Lower lobe of right lung (tissue), 2 donors: ENCODE measurements around the gene HSP90AB1. TPM values are rescaled to one million over a fixed set of nuclear protein-coding genes. Genes with fewer than 3 reads are reported as not detected.

Experiments
- ATAC-seq, 2 donors: fragments of 200-7000 bp; cut with Tn5 transposase; one replicate each; pipeline ENCODE4 v1.9.1; 2020 to 2022; ENCODE audit warnings: mild to moderate bottlenecking in 2 of 2, moderate library complexity in 2 of 2
- DNase-seq: peaks from one replicate; pipeline ENCODE4 v3.0.0-alpha.2; 2020
- H3K27ac ChIP-seq: fragments of 200-600 bp; one replicate; pipeline ENCODE4 v1.8.0; 2022
- H3K27me3 ChIP-seq: fragments of 200-600 bp; one replicate; pipeline ENCODE4 v1.8.0; 2022; ENCODE audit warnings: low read depth
- H3K36me3 ChIP-seq: fragments of 200-600 bp; one replicate; pipeline ENCODE4 v1.8.0; 2022; ENCODE audit warnings: mild to moderate bottlenecking
- H3K4me1 ChIP-seq: fragments of 200-600 bp; one replicate; pipeline ENCODE4 v1.8.0; 2022
- H3K4me3 ChIP-seq: fragments of 200-600 bp; one replicate; pipeline ENCODE4 v1.8.0; 2022; ENCODE audit warnings: mild to moderate bottlenecking
- H3K9me3 ChIP-seq: fragments of 200-600 bp; one replicate; pipeline ENCODE4 v1.8.0; 2022
- intact Hi-C: fragments of 100-400 bp; cut with DNase I; formaldehyde crosslinking; loops from one replicate; pipeline ENCODE4 v1.11.0; 2022
- total RNA-seq: library from RNA; stranded (reverse); fragmentation: NEBNext Ultra II Directional; extraction: Animal tissue kit (Norgen Biotek cat#: 25700); gene quantifications from one replicate; pipeline ENCODE4 v1.2.1, GENCODE V29; 2021
- TF ChIP-seq, protein P1 (sequence below): fragments of 200-600 bp; IDR thresholded peaks from one replicate; pipeline ENCODE4 v1.8.0; 2022; ENCODE audit warnings: antibody characterized with exemption, mild to moderate bottlenecking
- donor health status: DM: no; HTN: yes; CAD: no; lungs with severe emphysema.

HSP90AB1 gene
- total RNA-seq, 1 donor from 2014 or later, result 680 TPM

DNA sequence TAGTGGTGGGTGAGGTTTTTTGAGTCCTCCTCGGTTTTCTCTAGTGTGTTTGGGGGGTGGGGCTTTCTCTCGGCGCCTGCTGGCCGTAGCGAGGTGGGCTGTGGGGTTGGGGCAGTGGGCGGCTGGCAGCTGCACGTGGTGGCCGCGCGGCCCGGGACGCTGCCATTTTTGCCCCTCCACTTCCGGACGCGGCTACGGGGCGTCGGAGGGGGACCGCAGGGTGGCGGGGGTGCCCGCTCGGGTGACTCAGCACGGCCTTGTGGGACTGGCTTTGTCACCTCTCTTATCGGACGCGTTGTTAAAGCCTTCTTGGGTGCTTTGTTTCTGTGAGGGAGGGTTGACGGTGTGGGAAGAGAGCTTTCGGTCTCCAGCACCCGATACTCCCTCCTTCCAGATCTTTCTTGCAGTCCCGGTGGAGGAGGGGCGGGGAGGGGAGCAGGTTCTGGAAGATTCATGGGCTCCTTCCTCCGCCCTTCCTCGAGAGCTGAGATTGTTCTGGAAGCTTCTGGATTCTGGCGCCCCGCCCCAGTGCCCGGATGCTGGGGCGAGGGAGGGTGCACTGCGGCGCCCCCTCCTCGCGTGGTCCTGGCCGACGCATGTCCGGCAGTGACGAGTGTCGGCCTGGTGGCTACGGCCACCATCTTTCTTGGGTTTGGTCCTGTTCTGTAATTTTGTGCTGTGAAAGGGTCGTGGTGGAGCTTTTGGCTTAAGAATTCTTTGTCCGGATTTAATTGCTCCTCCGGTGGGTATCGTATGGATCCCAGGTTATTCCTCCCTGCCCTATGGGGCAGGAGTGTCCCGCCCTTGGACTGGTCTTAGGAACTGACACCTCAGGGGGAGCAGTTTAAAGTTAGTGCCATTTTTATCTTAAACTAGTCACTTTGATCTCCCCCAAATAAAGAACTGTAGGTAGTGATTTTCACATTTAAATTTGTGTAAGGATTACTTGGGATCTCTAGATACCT lies 719 bp downstream of the HSP90AB1 start:
- TF ChIP-seq, protein P1, sequence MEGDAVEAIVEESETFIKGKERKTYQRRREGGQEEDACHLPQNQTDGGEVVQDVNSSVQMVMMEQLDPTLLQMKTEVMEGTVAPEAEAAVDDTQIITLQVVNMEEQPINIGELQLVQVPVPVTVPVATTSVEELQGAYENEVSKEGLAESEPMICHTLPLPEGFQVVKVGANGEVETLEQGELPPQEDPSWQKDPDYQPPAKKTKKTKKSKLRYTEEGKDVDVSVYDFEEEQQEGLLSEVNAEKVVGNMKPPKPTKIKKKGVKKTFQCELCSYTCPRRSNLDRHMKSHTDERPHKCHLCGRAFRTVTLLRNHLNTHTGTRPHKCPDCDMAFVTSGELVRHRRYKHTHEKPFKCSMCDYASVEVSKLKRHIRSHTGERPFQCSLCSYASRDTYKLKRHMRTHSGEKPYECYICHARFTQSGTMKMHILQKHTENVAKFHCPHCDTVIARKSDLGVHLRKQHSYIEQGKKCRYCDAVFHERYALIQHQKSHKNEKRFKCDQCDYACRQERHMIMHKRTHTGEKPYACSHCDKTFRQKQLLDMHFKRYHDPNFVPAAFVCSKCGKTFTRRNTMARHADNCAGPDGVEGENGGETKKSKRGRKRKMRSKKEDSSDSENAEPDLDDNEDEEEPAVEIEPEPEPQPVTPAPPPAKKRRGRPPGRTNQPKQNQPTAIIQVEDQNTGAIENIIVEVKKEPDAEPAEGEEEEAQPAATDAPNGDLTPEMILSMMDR, result no peak
- intact Hi-C loops, result no loop called here
- Histone ChIP-seq H3K27me3 (no peaks in the 10 kb centered on the region), H3K36me3 (peaks cover 43% of the 10 kb centered on the region), H3K4me1 (peaks cover 40% of the 10 kb centered on the region), H3K9me3 (no peaks in the 10 kb centered on the region), H3K4me3 (peak overlapping the region; percentile 98), H3K27ac (peak overlapping the region; percentile 95)
- ATAC-seq, result peak; percentile 72 to 74
- DNase-seq, result peak; percentile 84

GRCh38 chr6:44248579-44248978 lies 1.7 kb downstream of the HSP90AB1 start:
- H3K4me1 ChIP-seq, result peaks cover 41% of the 10 kb centered on the region
- peak overlapping the region; percentile 98 for H3K4me3 ChIP-seq
- H3K27ac ChIP-seq, result no peak overlapping the region
- H3K27me3 ChIP-seq, result no peaks in the 10 kb centered on the region
- peaks cover 53% of the 10 kb centered on the region for H3K36me3 ChIP-seq
- no peaks in the 10 kb centered on the region for H3K9me3 ChIP-seq
- ATAC-seq, result no peak
- DNase-seq, result no peak
- TF ChIP-seq, protein P1, result no peak
- intact Hi-C loops, result no loop called here

DNA sequence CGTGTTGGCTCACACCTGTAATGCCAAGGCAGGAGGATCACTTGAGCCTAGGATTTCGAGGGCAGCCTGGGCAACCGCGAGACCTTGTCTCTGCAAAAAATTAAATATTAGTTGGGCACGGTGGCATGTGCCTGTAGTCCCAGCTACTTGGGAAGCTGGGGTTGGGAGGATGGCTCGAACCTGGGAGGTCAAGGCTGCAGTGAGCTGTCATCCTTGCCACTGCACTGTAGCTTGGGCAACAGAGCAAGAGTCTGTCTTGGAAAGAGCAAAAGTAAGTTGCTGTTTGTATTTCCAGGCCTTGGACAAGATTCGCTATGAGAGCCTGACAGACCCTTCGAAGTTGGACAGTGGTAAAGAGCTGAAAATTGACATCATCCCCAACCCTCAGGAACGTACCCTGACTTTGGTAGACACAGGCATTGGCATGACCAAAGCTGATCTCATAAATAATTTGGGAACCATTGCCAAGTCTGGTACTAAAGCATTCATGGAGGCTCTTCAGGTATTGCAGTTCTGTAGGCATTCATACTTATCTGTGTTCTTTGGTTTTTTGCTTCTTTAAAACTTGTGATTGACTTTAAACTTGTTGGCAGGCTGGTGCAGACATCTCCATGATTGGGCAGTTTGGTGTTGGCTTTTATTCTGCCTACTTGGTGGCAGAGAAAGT lies 2.3 kb downstream of the HSP90AB1 start:
- intact Hi-C loops, result no loop called here
- H3K9me3 ChIP-seq, result no peaks in the 10 kb centered on the region
- no peaks in the 10 kb centered on the region for H3K27me3 ChIP-seq
- H3K4me1 ChIP-seq, result peaks cover 48% of the 10 kb centered on the region
- peaks cover 59% of the 10 kb centered on the region for H3K36me3 ChIP-seq
- TF ChIP-seq, protein P1, result no peak
- H3K27ac ChIP-seq, result no peak overlapping the region
- DNase-seq, result no peak
- ATAC-seq, result no peak
- H3K4me3 ChIP-seq, result peak overlapping the region; percentile 98

DNA sequence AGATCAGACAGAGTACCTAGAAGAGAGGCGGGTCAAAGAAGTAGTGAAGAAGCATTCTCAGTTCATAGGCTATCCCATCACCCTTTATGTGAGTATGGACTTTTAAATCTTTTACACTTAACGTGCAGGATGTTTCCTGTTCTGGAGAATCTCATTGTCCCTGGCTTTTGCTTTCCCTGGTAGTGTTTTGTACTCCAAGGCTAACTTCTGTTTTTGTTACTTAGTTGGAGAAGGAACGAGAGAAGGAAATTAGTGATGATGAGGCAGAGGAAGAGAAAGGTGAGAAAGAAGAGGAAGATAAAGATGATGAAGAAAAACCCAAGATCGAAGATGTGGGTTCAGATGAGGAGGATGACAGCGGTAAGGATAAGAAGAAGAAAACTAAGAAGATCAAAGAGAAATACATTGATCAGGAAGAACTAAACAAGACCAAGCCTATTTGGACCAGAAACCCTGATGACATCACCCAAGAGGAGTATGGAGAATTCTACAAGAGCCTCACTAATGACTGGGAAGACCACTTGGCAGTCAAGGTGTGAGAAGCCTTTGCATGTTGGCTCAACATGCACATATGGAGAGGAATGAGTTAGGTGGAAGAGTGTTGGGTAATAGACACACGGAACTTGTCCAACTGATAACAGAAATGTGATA lies 3.3 kb downstream of the HSP90AB1 start:
- H3K27ac ChIP-seq, result no peak overlapping the region
- peaks cover 49% of the 10 kb centered on the region for H3K4me1 ChIP-seq
- DNase-seq (no peak), ATAC-seq (no peak)
- TF ChIP-seq, protein P1, result no peak
- no peak overlapping the region for H3K4me3 ChIP-seq
- H3K27me3 ChIP-seq, result no peaks in the 10 kb centered on the region
- intact Hi-C loops, result no loop called here
- H3K9me3 ChIP-seq, result no peaks in the 10 kb centered on the region
- peaks cover 69% of the 10 kb centered on the region for H3K36me3 ChIP-seq

DNA sequence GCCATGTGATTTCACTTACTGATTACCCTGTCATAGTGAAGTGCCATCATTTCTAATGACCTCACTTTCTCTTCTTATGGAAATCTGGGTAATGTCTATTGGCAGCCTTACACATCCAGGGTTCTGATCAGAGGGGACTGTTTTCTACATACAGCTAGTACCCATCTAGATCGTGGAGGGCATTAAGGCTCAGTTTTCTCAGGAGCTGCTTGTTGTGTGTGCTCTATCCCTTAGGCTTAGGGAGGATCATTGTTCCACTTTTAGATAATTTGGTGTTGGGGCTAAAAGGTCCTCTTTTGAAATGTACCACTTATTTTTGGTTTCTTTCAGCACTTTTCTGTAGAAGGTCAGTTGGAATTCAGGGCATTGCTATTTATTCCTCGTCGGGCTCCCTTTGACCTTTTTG lies 3.8 kb downstream of the HSP90AB1 start:
- Histone ChIP-seq H3K4me3 (no peak overlapping the region), H3K27ac (no peak overlapping the region), H3K4me1 (peaks cover 48% of the 10 kb centered on the region)

More for the DNA sequence above, 3.8 kb downstream of the HSP90AB1 start:
- TF ChIP-seq, protein P1, result no peak
- ATAC-seq (no peak), DNase-seq (no peak)
- H3K36me3 ChIP-seq, result peaks cover 74% of the 10 kb centered on the region
- no peaks in the 10 kb centered on the region for H3K27me3 ChIP-seq
- intact Hi-C loops, result no loop called here
- no peaks in the 10 kb centered on the region for H3K9me3 ChIP-seq
